Measurements from ENCODE around the gene STRADA.

STRADA gene

DNA sequence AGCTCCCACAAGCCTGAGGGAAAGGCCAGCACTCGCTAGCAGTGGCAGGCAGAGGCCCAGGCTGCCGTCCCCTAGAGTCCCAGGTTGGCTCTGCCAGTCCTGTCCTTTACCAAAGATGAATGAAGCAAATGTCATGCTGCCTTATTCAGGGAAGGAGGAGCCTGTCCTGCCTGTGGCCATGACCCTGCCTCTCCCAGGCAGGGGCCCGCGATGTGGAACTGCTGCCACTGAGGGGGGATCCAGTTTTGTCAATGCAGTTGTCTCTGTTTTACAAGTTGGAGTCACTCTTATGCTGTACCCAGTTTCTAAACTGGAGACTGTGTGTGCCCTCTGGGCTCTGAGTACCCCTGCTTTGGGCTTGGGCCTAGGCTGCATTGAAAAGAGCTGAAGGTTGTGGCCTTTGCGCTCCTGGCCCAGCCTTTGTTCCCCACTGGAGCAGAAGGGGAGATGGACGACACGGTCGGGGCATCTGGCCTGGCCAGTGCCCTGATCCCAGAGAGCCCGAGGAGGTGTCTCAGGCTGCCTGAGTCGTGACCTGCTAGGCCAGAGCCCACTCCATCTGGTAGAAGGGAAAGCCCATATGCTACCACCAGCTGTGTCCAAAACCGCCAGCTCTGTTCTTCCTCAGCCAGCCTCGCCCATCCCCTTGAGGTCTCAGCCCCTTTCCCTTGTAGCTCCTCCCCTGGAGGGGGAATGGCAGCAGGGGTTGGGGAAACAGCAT, 47.2 kb downstream of the STRADA start:
- TF ChIP-seq GABPA (IDR thresholded peaks at IDR 0.05; ENCODE audit: low read depth) (no peak), POLR2AphosphoS5 (IDR thresholded peaks at IDR 0.05; ENCODE audit: low read depth) (no peak; the same call in 1 of the 2 replicates), SPI1 (IDR thresholded peaks at IDR 0.05; ENCODE audit: borderline replicate concordance, low read depth) (no peak)
- Histone ChIP-seq H3K27me3 (ENCODE audit: insufficient read depth, poor library complexity, severe bottlenecking) (no peaks in the 10 kb centered on the region), H3K4me3 (replicated peaks; ENCODE audit: insufficient read depth, low read length) (no peak overlapping the region), H3K27ac (replicated peaks) (no peak overlapping the region)
- no peak for DNase-seq (ENCODE audit: low read depth in 1 of 2, low spot score in 1 of 2)

DNA sequence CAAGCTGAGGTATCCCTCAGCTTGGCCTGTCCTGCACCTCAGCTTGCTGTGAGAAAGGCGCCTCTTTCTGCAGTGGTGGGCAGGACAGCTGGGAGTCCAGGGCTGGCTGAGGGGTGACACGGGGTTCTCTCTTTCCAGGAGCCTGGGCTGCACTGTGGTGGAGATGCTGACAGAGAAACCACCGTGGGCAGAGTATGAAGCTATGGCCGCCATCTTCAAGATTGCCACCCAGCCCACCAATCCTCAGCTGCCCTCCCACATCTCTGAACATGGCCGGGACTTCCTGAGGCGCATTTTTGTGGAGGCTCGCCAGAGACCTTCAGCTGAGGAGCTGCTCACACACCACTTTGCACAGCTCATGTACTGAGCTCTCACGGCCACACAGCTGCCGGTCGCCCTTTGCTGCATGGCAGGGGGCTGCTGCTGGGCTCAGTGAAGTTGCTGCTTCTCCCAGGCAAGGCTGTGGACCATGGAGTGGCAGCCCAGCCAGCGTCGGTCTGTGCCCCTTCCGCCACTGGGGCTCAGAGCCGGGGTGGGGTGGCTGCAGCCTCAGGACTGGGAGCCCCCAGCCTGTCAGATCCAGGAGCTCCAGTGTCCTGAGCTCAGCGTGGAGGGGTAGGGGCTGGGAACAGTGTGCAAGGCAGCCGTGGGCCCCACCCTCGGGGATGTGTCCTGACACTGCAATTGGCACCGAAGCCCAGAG, 48.0 kb downstream of the STRADA start:
- no peak overlapping the region for H3K27ac ChIP-seq (replicated peaks)
- no peak for DNase-seq (ENCODE audit: low read depth in 1 of 2, low spot score in 1 of 2)
- TF ChIP-seq, protein P1, sequence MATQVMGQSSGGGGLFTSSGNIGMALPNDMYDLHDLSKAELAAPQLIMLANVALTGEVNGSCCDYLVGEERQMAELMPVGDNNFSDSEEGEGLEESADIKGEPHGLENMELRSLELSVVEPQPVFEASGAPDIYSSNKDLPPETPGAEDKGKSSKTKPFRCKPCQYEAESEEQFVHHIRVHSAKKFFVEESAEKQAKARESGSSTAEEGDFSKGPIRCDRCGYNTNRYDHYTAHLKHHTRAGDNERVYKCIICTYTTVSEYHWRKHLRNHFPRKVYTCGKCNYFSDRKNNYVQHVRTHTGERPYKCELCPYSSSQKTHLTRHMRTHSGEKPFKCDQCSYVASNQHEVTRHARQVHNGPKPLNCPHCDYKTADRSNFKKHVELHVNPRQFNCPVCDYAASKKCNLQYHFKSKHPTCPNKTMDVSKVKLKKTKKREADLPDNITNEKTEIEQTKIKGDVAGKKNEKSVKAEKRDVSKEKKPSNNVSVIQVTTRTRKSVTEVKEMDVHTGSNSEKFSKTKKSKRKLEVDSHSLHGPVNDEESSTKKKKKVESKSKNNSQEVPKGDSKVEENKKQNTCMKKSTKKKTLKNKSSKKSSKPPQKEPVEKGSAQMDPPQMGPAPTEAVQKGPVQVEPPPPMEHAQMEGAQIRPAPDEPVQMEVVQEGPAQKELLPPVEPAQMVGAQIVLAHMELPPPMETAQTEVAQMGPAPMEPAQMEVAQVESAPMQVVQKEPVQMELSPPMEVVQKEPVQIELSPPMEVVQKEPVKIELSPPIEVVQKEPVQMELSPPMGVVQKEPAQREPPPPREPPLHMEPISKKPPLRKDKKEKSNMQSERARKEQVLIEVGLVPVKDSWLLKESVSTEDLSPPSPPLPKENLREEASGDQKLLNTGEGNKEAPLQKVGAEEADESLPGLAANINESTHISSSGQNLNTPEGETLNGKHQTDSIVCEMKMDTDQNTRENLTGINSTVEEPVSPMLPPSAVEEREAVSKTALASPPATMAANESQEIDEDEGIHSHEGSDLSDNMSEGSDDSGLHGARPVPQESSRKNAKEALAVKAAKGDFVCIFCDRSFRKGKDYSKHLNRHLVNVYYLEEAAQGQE (IDR thresholded peaks at IDR 0.05; ENCODE audit: insufficient replicate concordance, low read depth): no peak
- TF ChIP-seq GABPA (IDR thresholded peaks at IDR 0.05; ENCODE audit: low read depth): no peak
- no peak for TF ChIP-seq SPI1 (IDR thresholded peaks at IDR 0.05; ENCODE audit: borderline replicate concordance, low read depth)
- TF ChIP-seq, protein P2, sequence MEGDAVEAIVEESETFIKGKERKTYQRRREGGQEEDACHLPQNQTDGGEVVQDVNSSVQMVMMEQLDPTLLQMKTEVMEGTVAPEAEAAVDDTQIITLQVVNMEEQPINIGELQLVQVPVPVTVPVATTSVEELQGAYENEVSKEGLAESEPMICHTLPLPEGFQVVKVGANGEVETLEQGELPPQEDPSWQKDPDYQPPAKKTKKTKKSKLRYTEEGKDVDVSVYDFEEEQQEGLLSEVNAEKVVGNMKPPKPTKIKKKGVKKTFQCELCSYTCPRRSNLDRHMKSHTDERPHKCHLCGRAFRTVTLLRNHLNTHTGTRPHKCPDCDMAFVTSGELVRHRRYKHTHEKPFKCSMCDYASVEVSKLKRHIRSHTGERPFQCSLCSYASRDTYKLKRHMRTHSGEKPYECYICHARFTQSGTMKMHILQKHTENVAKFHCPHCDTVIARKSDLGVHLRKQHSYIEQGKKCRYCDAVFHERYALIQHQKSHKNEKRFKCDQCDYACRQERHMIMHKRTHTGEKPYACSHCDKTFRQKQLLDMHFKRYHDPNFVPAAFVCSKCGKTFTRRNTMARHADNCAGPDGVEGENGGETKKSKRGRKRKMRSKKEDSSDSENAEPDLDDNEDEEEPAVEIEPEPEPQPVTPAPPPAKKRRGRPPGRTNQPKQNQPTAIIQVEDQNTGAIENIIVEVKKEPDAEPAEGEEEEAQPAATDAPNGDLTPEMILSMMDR (IDR thresholded peaks at IDR 0.05; ENCODE audit: insufficient read depth, low read length): no peak
- no peak; the same call in 1 of the 2 replicates for TF ChIP-seq POLR2AphosphoS5 (IDR thresholded peaks at IDR 0.05; ENCODE audit: low read depth)
- no peaks in the 10 kb centered on the region for H3K27me3 ChIP-seq (ENCODE audit: insufficient read depth, poor library complexity, severe bottlenecking)
- H3K4me3 ChIP-seq (replicated peaks; ENCODE audit: insufficient read depth, low read length): no peak overlapping the region

GRCh38 chr17:63692195-63692816, 49.3 kb downstream of the STRADA start:
- TF ChIP-seq POLR2AphosphoS5 (IDR thresholded peaks at IDR 0.05; ENCODE audit: low read depth) (no peak), GABPA (IDR thresholded peaks at IDR 0.05; ENCODE audit: low read depth) (no peak), SPI1 (IDR thresholded peaks at IDR 0.05; ENCODE audit: borderline replicate concordance, low read depth) (no peak)
- TF ChIP-seq, protein P1 (IDR thresholded peaks at IDR 0.05; ENCODE audit: insufficient replicate concordance, low read depth): no peak
- TF ChIP-seq, protein P2 (IDR thresholded peaks at IDR 0.05; ENCODE audit: insufficient read depth, low read length): no peak
- Histone ChIP-seq H3K4me3 (replicated peaks; ENCODE audit: insufficient read depth, low read length) (no peak overlapping the region), H3K27ac (replicated peaks) (no peak overlapping the region), H3K27me3 (ENCODE audit: insufficient read depth, poor library complexity, severe bottlenecking) (no peaks in the 10 kb centered on the region)
- no peak for DNase-seq (ENCODE audit: low read depth in 1 of 2, low spot score in 1 of 2)

DNA sequence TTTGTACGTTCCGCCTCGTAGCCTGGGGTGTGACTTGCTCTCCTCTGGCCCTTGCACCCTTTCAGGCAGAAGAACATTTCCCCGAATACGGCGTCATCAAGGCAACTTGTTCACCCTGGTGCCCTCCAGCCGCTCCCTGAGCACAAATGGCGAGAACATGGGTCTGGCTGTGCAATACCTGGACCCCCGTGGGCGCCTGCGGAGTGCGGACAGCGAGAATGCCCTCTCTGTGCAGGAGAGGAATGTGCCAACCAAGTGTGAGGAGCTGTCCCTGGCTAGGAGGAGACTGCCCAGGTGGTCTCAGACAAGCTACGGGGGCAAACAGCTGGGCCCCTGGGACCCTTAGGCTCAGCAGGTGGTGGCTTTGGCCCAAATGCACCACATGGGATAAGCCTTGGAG, 52.1 kb downstream of the STRADA start:
- no peak for TF ChIP-seq POLR2AphosphoS5 (IDR thresholded peaks at IDR 0.05; ENCODE audit: low read depth)
- no peak for TF ChIP-seq GABPA (IDR thresholded peaks at IDR 0.05; ENCODE audit: low read depth)
- TF ChIP-seq, protein P2 (IDR thresholded peaks at IDR 0.05; ENCODE audit: insufficient read depth, low read length): no peak
- TF ChIP-seq, protein P1 (IDR thresholded peaks at IDR 0.05; ENCODE audit: insufficient replicate concordance, low read depth): no peak
- no peak for TF ChIP-seq SPI1 (IDR thresholded peaks at IDR 0.05; ENCODE audit: borderline replicate concordance, low read depth)
- H3K27me3 ChIP-seq (ENCODE audit: insufficient read depth, poor library complexity, severe bottlenecking): no peaks in the 10 kb centered on the region
- DNase-seq (ENCODE audit: low read depth in 1 of 2, low spot score in 1 of 2): no peak
- no peak overlapping the region for H3K4me3 ChIP-seq (replicated peaks; ENCODE audit: insufficient read depth, low read length)
- no peak overlapping the region for H3K27ac ChIP-seq (replicated peaks)
